Measurements from ENCODE around the gene MMADHC. TPM values are rescaled to one million over a fixed set of nuclear protein-coding genes. Genes with fewer than 3 reads are reported as not detected.

MMADHC gene
- total and polyA plus RNA-seq, 9 donors, result 67.0 to 81.0 (median 73.5) TPM

GRCh38 chr2:149627111-149627801 is 39.7 kb upstream of the MMADHC start:
- TF ChIP-seq CTCF (IDR thresholded peaks at IDR 0.05) (no peak), POLR2A (IDR thresholded peaks at IDR 0.05) (no peak), EP300 (IDR thresholded peaks at IDR 0.05) (no peak)
- H3K27me3 ChIP-seq, result no peaks in the 10 kb centered on the region
- no peaks in the 10 kb centered on the region for H3K36me3 ChIP-seq
- H3K9me3 ChIP-seq, result no peaks in the 10 kb centered on the region
- no peak overlapping the region for H3K4me3 ChIP-seq
- intact Hi-C loops (cut with DNase I), result no loop called here
- H3K4me1 ChIP-seq (ENCODE audit: insufficient read depth), result no peaks in the 10 kb centered on the region
- no peak for DNase-seq
- H3K27ac ChIP-seq, result no peak overlapping the region
- WGBS, 3 donors, result 93 to 94% (median 94%) methylated on average over 1 of the region's 1 CpG

GRCh38 chr2:149625671-149626070 is 38.1 kb upstream of the MMADHC start:
- Histone ChIP-seq H3K36me3 (no peaks in the 10 kb centered on the region), H3K27me3 (no peaks in the 10 kb centered on the region), H3K9me3 (no peaks in the 10 kb centered on the region), H3K27ac (no peak overlapping the region), H3K4me1 (ENCODE audit: insufficient read depth) (no peaks in the 10 kb centered on the region), H3K4me3 (no peak overlapping the region)
- DNase-seq, result no peak
- intact Hi-C loops (cut with DNase I), result no loop called here
- WGBS, 3 donors, result 80 to 81% (median 80%) methylated on average over 2 of the region's 2 CpGs
- TF ChIP-seq POLR2A (IDR thresholded peaks at IDR 0.05) (no peak), EP300 (IDR thresholded peaks at IDR 0.05) (no peak), CTCF (IDR thresholded peaks at IDR 0.05) (no peak)

GRCh38 chr2:149625271-149625670 is 37.7 kb upstream of the MMADHC start:
- Histone ChIP-seq H3K4me3 (no peak overlapping the region), H3K27me3 (no peaks in the 10 kb centered on the region), H3K36me3 (no peaks in the 10 kb centered on the region), H3K27ac (no peak overlapping the region), H3K4me1 (ENCODE audit: insufficient read depth) (no peaks in the 10 kb centered on the region), H3K9me3 (no peaks in the 10 kb centered on the region)
- intact Hi-C loops (cut with DNase I), result no loop called here
- no peak for TF ChIP-seq CTCF (IDR thresholded peaks at IDR 0.05)
- TF ChIP-seq POLR2A (IDR thresholded peaks at IDR 0.05), result no peak
- no peak for TF ChIP-seq EP300 (IDR thresholded peaks at IDR 0.05)
- whole genome bisulfite sequencing, 3 donors, result 67 to 76% (median 74%) methylated on average over 3 of the region's 3 CpGs
- no peak for DNase-seq

GRCh38 chr2:149622343-149622742 is 34.8 kb upstream of the MMADHC start:
- intact Hi-C loops (cut with DNase I), result no loop called here
- Histone ChIP-seq H3K27me3 (no peaks in the 10 kb centered on the region), H3K4me1 (ENCODE audit: insufficient read depth) (no peaks in the 10 kb centered on the region), H3K27ac (no peak overlapping the region), H3K9me3 (no peaks in the 10 kb centered on the region), H3K4me3 (no peak overlapping the region), H3K36me3 (no peaks in the 10 kb centered on the region)
- DNase-seq, result no peak
- TF ChIP-seq CTCF (IDR thresholded peaks at IDR 0.05) (no peak), POLR2A (IDR thresholded peaks at IDR 0.05) (no peak), EP300 (IDR thresholded peaks at IDR 0.05) (no peak)
- WGBS, 3 donors, result 97 to 100% (median 98%) methylated on average over 1 of the region's 1 CpG
